Natural killer cell (primary cell): ENCODE measurements around the gene HYAL1. TPM values are rescaled to one million over a fixed set of nuclear protein-coding genes. Genes with fewer than 3 reads are reported as not detected.

Experiments used
- ATAC-seq, 3 donors: fragments of 150-1000 bp in 2 of 3; fragments of 200-7000 bp in 1 of 3; cut with Tn5 transposase; 1 replicate in 1 of 3; 2 replicates in 2 of 3; pipeline ENCODE4 v1.10.0; 2021; ENCODE audit warnings: mild to moderate bottlenecking in 2 of 3, moderate library complexity in 2 of 3
- DNase-seq, 2 donors: peaks; one replicate each; pipeline versions ENCODE4 v3.0.0 to v3.0.0-alpha.2; 2013 to 2021; ENCODE audit warnings: mixed read lengths in 1 of 2
- H3K27ac ChIP-seq: one replicate; pipeline ENCODE4 v1.5.1; 2013; ENCODE audit warnings: mild to moderate bottlenecking, low read length
- H3K27me3 ChIP-seq: one replicate; pipeline ENCODE4 v1.6.1; 2013; ENCODE audit warnings: low read length; ENCODE audit not compliant: control insufficient read depth, insufficient read depth
- H3K36me3 ChIP-seq: one replicate; pipeline ENCODE4 v1.6.1; 2013; ENCODE audit warnings: low read length; ENCODE audit not compliant: control insufficient read depth, insufficient read depth
- H3K4me1 ChIP-seq: one replicate; pipeline ENCODE4 v1.6.1; 2013; ENCODE audit warnings: low read length; ENCODE audit not compliant: control insufficient read depth, insufficient read depth
- H3K4me3 ChIP-seq: one replicate; pipeline ENCODE4 v1.5.1; 2013; ENCODE audit warnings: low read length
- H3K9me3 ChIP-seq: one replicate; pipeline ENCODE4 v1.6.1; 2013; ENCODE audit warnings: low read length; ENCODE audit not compliant: control insufficient read depth, insufficient read depth
- H3K27ac Mint-ChIP-seq, 2 donors: one replicate each; pipeline ENCODE4 v1.8.0; 2022; ENCODE audit warnings: mild to moderate bottlenecking in 2 of 2, mixed read lengths in 2 of 2, moderate library complexity in 1 of 2
- H3K27me3 Mint-ChIP-seq, 2 donors: one replicate each; pipeline ENCODE4 v1.8.0; 2022; ENCODE audit warnings: low read depth in 2 of 2, mixed read lengths in 2 of 2
- H3K36me3 Mint-ChIP-seq: one replicate; pipeline ENCODE4 v1.8.0; 2022; ENCODE audit warnings: mixed read lengths
- H3K4me1 Mint-ChIP-seq, 2 donors: one replicate each; pipeline ENCODE4 v1.8.0; 2022; ENCODE audit warnings: mixed read lengths in 2 of 2
- H3K4me3 Mint-ChIP-seq: one replicate; pipeline ENCODE4 v1.8.0; 2022; ENCODE audit warnings: mild to moderate bottlenecking, moderate library complexity, mixed read lengths
- H3K9me3 Mint-ChIP-seq, 2 donors: one replicate each; pipeline ENCODE4 v1.8.0; 2022; ENCODE audit warnings: mixed read lengths in 2 of 2
- CTCF ChIP-seq: fragments of 200-600 bp; IDR thresholded peaks from one replicate; pipeline ENCODE4 v1.8.0; 2022; ENCODE audit warnings: antibody characterized with exemption
- WGBS: methylation state at CpG from one replicate; pipeline ENCODE4 v1.1.7; 2013; ENCODE audit warnings: missing lambda C conversion rate; ENCODE audit not compliant: insufficient coverage; 5-methylcytosine and 5-hydroxymethylcytosine counted together
- intact Hi-C: fragments of 100-400 bp; cut with micrococcal nuclease; formaldehyde crosslinking; loops from one replicate; pipeline ENCODE4 v1.14.2; 2022
- total RNA-seq, 4 donors: library from RNA; stranded (reverse); fragments of 120-200 nt in 1 of 4; gene quantifications; one replicate each; pipeline versions ENCODE4 v1.2.3 to v1.2.4, GENCODE V29; 2013 to 2022

HYAL1 gene
- total RNA-seq, 3 donors from 2014 or later (not counting 1 experiment from before 2014, with no cell fraction given) = 0.82 to 1.2 TPM; not detected in 1

DNA sequence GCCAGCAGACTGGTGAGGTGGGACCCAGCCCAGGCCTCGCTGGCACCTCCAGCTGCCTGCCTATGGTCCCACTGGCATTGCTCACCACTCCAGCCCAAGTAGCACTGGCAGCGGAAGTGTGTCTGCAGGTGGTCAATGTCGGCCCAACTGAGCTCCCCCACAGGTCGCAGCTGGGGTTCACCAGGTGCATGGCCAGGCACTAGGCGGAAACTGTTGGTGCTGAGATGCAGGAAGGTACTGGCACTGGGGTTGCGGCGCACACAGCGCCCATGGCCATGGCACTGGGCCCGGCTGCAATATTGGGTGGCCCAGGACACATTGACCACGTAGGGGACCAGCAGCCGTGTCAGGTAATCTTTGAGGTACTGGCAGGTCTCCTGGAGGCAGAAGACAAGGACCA lies 14.8 kb upstream of the HYAL1 start:
- Mint-ChIP-seq H3K27ac (peak overlapping the region; percentile 38 to 76), H3K4me3 (peak overlapping the region; percentile 72), H3K27me3 (no peaks in the 10 kb centered on the region), H3K4me1 (peaks cover 22 to 32% of the 10 kb centered on the region in 2 donors), H3K9me3 (no peaks in the 10 kb centered on the region), H3K36me3 (no peaks in the 10 kb centered on the region)
- H3K36me3 ChIP-seq = no peaks in the 10 kb centered on the region
- 86% methylated on average over 11 of the region's 11 CpGs for WGBS
- H3K27ac ChIP-seq = no peak overlapping the region
- intact Hi-C loops = no loop called here
- no peaks in the 10 kb centered on the region for H3K27me3 ChIP-seq
- H3K9me3 ChIP-seq = no peaks in the 10 kb centered on the region
- no peak for TF ChIP-seq CTCF
- H3K4me3 ChIP-seq = no peak overlapping the region
- peaks cover 67% of the 10 kb centered on the region for H3K4me1 ChIP-seq
- no peak for DNase-seq
- no peak for ATAC-seq

DNA sequence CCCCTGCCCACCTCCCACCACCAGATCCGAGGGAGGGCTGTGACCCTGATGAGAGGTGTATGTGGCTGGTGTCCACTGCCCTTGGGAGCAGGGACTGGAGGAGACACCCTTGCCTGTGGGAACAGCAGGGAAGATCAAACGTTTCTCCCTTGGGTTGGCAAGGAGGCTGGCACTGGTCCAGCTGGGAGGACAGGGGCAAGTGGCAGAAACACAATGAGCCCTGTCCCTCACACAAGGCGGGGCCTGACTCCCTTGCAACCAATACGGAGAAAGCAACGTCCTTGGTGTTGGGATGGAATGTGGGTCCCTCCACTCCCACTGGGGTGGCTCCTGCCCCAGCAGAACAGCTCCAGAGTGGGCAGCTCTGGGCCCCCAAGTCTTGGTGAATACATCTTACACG lies 13.9 kb upstream of the HYAL1 start:
- no peak for TF ChIP-seq CTCF
- intact Hi-C loops = no loop called here
- H3K4me3 ChIP-seq = no peak overlapping the region
- DNase-seq (no peak), ATAC-seq (no peak)
- Mint-ChIP-seq H3K9me3 (no peaks in the 10 kb centered on the region), H3K4me3 (no peak overlapping the region), H3K27me3 (no peaks in the 10 kb centered on the region), H3K36me3 (no peaks in the 10 kb centered on the region), H3K4me1 (peaks cover 22 to 32% of the 10 kb centered on the region in 2 donors), H3K27ac (peak overlapping the region in 1 of 2 donors; percentile 87)
- no peaks in the 10 kb centered on the region for H3K9me3 ChIP-seq
- peak overlapping the region; percentile 39 for H3K27ac ChIP-seq
- WGBS = 89% methylated on average over 5 of the region's 6 CpGs
- H3K36me3 ChIP-seq = no peaks in the 10 kb centered on the region
- no peaks in the 10 kb centered on the region for H3K27me3 ChIP-seq
- peaks cover 61% of the 10 kb centered on the region for H3K4me1 ChIP-seq

GRCh38 chr3:50316657-50317242 lies 13.4 kb upstream of the HYAL1 start:
- WGBS = 58% methylated on average over 9 of the region's 9 CpGs
- peak in 1 of 3 donors; percentile 32 for ATAC-seq
- H3K4me1 Mint-ChIP-seq = peaks cover 22 to 32% of the 10 kb centered on the region in 2 donors
- H3K27me3 ChIP-seq = no peaks in the 10 kb centered on the region
- peak overlapping the region; percentile 60 to 87 for H3K27ac Mint-ChIP-seq
- H3K9me3 ChIP-seq = no peaks in the 10 kb centered on the region
- no peaks in the 10 kb centered on the region for H3K9me3 Mint-ChIP-seq
- no peaks in the 10 kb centered on the region for H3K36me3 ChIP-seq
- H3K36me3 Mint-ChIP-seq = no peaks in the 10 kb centered on the region
- DNase-seq = peak in 1 of 2 donors; percentile 76
- TF ChIP-seq CTCF = no peak
- H3K4me3 ChIP-seq = no peak overlapping the region
- H3K27ac ChIP-seq = peak overlapping the region; percentile 39
- no peaks in the 10 kb centered on the region for H3K27me3 Mint-ChIP-seq
- intact Hi-C loops = no loop called here
- peak overlapping the region; percentile 22 for H3K4me3 Mint-ChIP-seq
- H3K4me1 ChIP-seq = peaks cover 56% of the 10 kb centered on the region

DNA sequence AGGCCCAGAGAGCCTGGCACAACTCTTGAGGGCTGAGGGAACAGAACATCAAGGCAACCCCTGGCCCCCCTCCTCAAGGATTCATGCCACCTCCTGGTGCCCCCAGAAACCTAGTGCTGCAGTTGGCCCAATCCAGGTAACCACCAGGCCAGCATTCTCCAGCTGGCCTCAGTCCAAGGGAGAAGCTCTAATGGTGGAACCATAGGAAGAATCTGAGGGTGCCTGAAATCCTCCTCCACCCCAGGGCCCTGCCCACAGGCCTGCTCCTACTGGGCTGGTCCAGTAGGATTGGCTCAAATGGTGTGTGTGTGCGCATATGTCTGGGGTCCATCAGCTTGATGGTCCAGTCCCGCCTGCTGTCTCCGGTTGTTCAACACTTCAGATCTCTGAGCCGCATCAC lies 11.4 kb upstream of the HYAL1 start:
- H3K27me3 ChIP-seq = no peaks in the 10 kb centered on the region
- Mint-ChIP-seq H3K27ac (peak overlapping the region in 1 of 2 donors; percentile 50), H3K36me3 (no peaks in the 10 kb centered on the region), H3K4me3 (no peak overlapping the region), H3K27me3 (no peaks in the 10 kb centered on the region), H3K4me1 (peaks cover 22 to 23% of the 10 kb centered on the region in 2 donors), H3K9me3 (no peaks in the 10 kb centered on the region)
- ATAC-seq = no peak
- H3K4me1 ChIP-seq = peaks cover 40% of the 10 kb centered on the region
- H3K27ac ChIP-seq = no peak overlapping the region
- no peak for DNase-seq
- intact Hi-C loops = no loop called here
- H3K36me3 ChIP-seq = no peaks in the 10 kb centered on the region
- no peaks in the 10 kb centered on the region for H3K9me3 ChIP-seq
- no peak for TF ChIP-seq CTCF
- WGBS = 100% methylated on average over 4 of the region's 4 CpGs
- no peak overlapping the region for H3K4me3 ChIP-seq
